Endothelial cell of umbilical vein (primary cell): Measurements from ENCODE around the gene SEMA3G. TPM values are rescaled to one million over a fixed set of nuclear protein-coding genes. Genes with fewer than 3 reads are reported as not detected.

Source experiments
- BruUV-seq: library from RNA; stranded (reverse); fragments of 400-500 nt; replicated peaks from 2 replicates; lab custom pipeline; 2021; lab: Mats Ljungman, UMichigan
- CTCF ChIA-PET: fragments of 300-600, 350-600 bp; sonication (Branson Sonifier 250); formaldehyde crosslinking; loops from one replicate; lab custom pipeline; 2021; ENCODE audit warnings: antibody characterized with exemption, inconsistent platforms; lab: Charles Lee
- POLR2A ChIA-PET: fragments of 300-600, 350-600 bp; sonication (Branson Sonifier 250); formaldehyde crosslinking; loops from one replicate; lab custom pipeline; 2021; ENCODE audit warnings: antibody characterized with exemption, inconsistent platforms; lab: Charles Lee
- DNase-seq: peaks from one replicate; pipeline ENCODE4 v3.0.0-alpha.2; 2011; ENCODE audit warnings: low read depth, low spot score
- FAIRE-seq: peaks from 2 replicates; lab custom pipeline; 2011; peaks lifted over from hg19 to GRCh38; lab: Jason Lieb, UNC
- H2AFZ ChIP-seq: 2 replicates; pipeline ENCODE4 v1.6.0; 2012; ENCODE audit warnings: low read depth, low read length, control low read depth, inconsistent platforms
- H3K27ac ChIP-seq: 2 replicates; pipeline ENCODE4 v1.5.1; 2011; ENCODE audit warnings: low read depth, mild to moderate bottlenecking, control low read depth, low read length, moderate library complexity; ENCODE audit not compliant: insufficient read depth
- H3K27me3 ChIP-seq, 2 experiments: 2 replicates each; pipeline versions ENCODE4 v1.6.0 to v1.6.1; 2011; ENCODE audit warnings: low read length in 2 of 2, mixed read lengths in 1 of 2; ENCODE audit not compliant: control insufficient read depth in 2 of 2, insufficient read depth in 2 of 2
- H3K36me3 ChIP-seq, 2 experiments: 2 replicates in 1 of 2; 3 replicates in 1 of 2; pipeline ENCODE4 v1.5.1; 2011; ENCODE audit warnings: low read length in 2 of 2, mild to moderate bottlenecking in 1 of 2, moderate library complexity in 1 of 2; ENCODE audit not compliant: control insufficient read depth in 2 of 2, insufficient read depth in 2 of 2; ENCODE audit errors: extremely low read depth in 1 of 2
- H3K4me1 ChIP-seq: 3 replicates; pipeline ENCODE4 v1.5.1; 2011; ENCODE audit warnings: mild to moderate bottlenecking, low read length; ENCODE audit not compliant: control insufficient read depth, insufficient read depth; ENCODE audit errors: extremely low read depth
- H3K4me2 ChIP-seq: 2 replicates; pipeline ENCODE4 v1.6.1; 2011; ENCODE audit warnings: low read length, control low read depth, mixed read lengths; ENCODE audit not compliant: insufficient read depth
- H3K4me3 ChIP-seq, 3 experiments: fragments of 200-600 bp in 1 of 3; sonication (generic), shearing (Covaris generic) in 1 of 3; replicated peaks in 1 of 3; 2 replicates each; pipeline ENCODE4 v1.5.1; 2011 to 2016; ENCODE audit warnings: control low read depth in 3 of 3, low read length in 3 of 3, mild to moderate bottlenecking in 2 of 3, inconsistent platforms in 1 of 3, low read depth in 1 of 3, moderate library complexity in 1 of 3; ENCODE audit not compliant: insufficient read depth in 1 of 3
- H3K79me2 ChIP-seq: 2 replicates; pipeline ENCODE4 v1.6.0; 2012; ENCODE audit warnings: low read length, inconsistent platforms; ENCODE audit not compliant: control insufficient read depth, insufficient read depth
- H3K9ac ChIP-seq: replicated peaks from 2 replicates; pipeline ENCODE3; 2011; ENCODE audit warnings: low read length, control low read depth; ENCODE audit not compliant: insufficient read depth; ENCODE audit errors: extremely low read depth
- H3K9me1 ChIP-seq: replicated peaks from 3 replicates; pipeline ENCODE4 v1.6.0; 2011; ENCODE audit warnings: mild to moderate bottlenecking, low read length; ENCODE audit not compliant: control insufficient read depth, insufficient read depth; ENCODE audit errors: extremely low read depth
- H3K9me3 ChIP-seq: replicated peaks from 2 replicates; pipeline ENCODE4 v1.5.1; 2012; ENCODE audit warnings: low read length, inconsistent platforms; ENCODE audit not compliant: control insufficient read depth, insufficient read depth
- H4K20me1 ChIP-seq: replicated peaks from 2 replicates; pipeline ENCODE3; 2011; ENCODE audit warnings: mild to moderate bottlenecking, low read length; ENCODE audit not compliant: control insufficient read depth, insufficient read depth; ENCODE audit errors: extremely low read depth
- CTCF ChIP-seq, 2 donors: IDR thresholded peaks; 1 replicate in 1 of 2; 2 replicates in 1 of 2; pipeline ENCODE4 v1.5.1; 2011; ENCODE audit warnings: low read length in 2 of 2, mild to moderate bottlenecking in 2 of 2, moderate library complexity in 2 of 2, control low read depth in 1 of 2, inconsistent platforms in 1 of 2, low read depth in 1 of 2; ENCODE audit not compliant: insufficient read depth in 1 of 2; ENCODE audit errors: extremely low read depth in 1 of 2
- EZH2 ChIP-seq: IDR thresholded peaks from 2 replicates; pipeline ENCODE4 v1.6.1; 2012; ENCODE audit warnings: borderline replicate concordance, low read depth, mild to moderate bottlenecking, moderate library complexity, low read length, inconsistent platforms; ENCODE audit not compliant: severe bottlenecking
- FOS ChIP-seq: IDR thresholded peaks from 2 replicates; pipeline ENCODE4 v1.6.1; 2011; ENCODE audit warnings: mild to moderate bottlenecking, low read length, moderate library complexity, borderline replicate concordance; ENCODE audit not compliant: insufficient read depth
- GATA2 ChIP-seq: IDR thresholded peaks from 2 replicates; pipeline ENCODE4 v1.7.0; 2011; ENCODE audit warnings: low read depth, mild to moderate bottlenecking, moderate library complexity, mixed read lengths, low read length; ENCODE audit not compliant: insufficient read length, insufficient read depth
- JUN ChIP-seq: IDR thresholded peaks from 2 replicates; pipeline ENCODE4 v1.6.1; 2011; ENCODE audit warnings: borderline replicate concordance, low read depth; ENCODE audit not compliant: insufficient read length, insufficient read depth
- MAX ChIP-seq: IDR thresholded peaks from 2 replicates; pipeline ENCODE4 v1.6.1; 2011; ENCODE audit not compliant: insufficient read depth, insufficient read length
- MYC ChIP-seq: IDR thresholded peaks from one replicate; pipeline ENCODE4 v1.6.1; 2011; ENCODE audit warnings: mild to moderate bottlenecking, low read depth, low read length
- POLR2A ChIP-seq: IDR thresholded peaks from 2 replicates; pipeline ENCODE4 v1.6.1; 2012; ENCODE audit warnings: low read depth, mild to moderate bottlenecking, control low read depth, low read length
- POLR2AphosphoS5 ChIP-seq: IDR thresholded peaks from 2 replicates; pipeline ENCODE4 v1.6.1; 2012; ENCODE audit warnings: low read depth, mild to moderate bottlenecking, control low read depth, low read length, moderate library complexity; ENCODE audit not compliant: insufficient read depth
- dilution Hi-C: fragments of 300-500 bp; cut with MboI; formaldehyde crosslinking; loops from one replicate; pipeline ENCODE4 v1.15.0; 2019; ENCODE audit warnings: low sequenced_read_pairs; ENCODE audit not compliant: extremely low pct_ligation_motif_present
- intact Hi-C: fragments of 100-400 bp; cut with micrococcal nuclease; formaldehyde crosslinking; loops from one replicate; pipeline ENCODE4 v1.10.0; 2022
- polyA plus RNA-seq, 4 experiments: library from polyadenylated mRNA; depleted of rRNA in 3 of 4; stranded (reverse) in 3 of 4; unstranded in 1 of 4; fragments of >200 nt; gene quantifications; 2 replicates each; pipeline versions ENCODE4 v1.2.1 to v1.2.3, GENCODE V29; 2011 to 2012; ENCODE audit warnings: missing spikeins in 1 of 4
- total RNA-seq: library from RNA; stranded (reverse); gene quantifications from 2 replicates; pipeline ENCODE4 v1.2.3, GENCODE V29; 2021

The SEMA3G gene
- total and polyA plus RNA-seq, 2 donors (not counting 3 experiments of a cell fraction or from before 2014, with no cell fraction given): 22.6 to 27.9 TPM

GRCh38 chr3:52458031-52458760 lies 13.3 kb upstream of the SEMA3G start:
- dilution Hi-C loops (no loop called here), intact Hi-C loops (loop anchor here (5.0 kb wide), 1 partner anchor 39 kb away; the partner anchor contains the start of gene STAB1)
- Histone ChIP-seq H2AFZ (no peak overlapping the region), H3K36me3 (peaks cover 23 to 25% of the 10 kb centered on the region in 2 experiments), H3K79me2 (peaks cover 51% of the 10 kb centered on the region), H4K20me1 (no peaks in the 10 kb centered on the region), H3K4me3 (no peak overlapping the region), H3K4me2 (no peak overlapping the region), H3K9me3 (no peaks in the 10 kb centered on the region), H3K4me1 (peaks cover 17% of the 10 kb centered on the region), H3K9me1 (no peaks in the 10 kb centered on the region), H3K9ac (no peak overlapping the region), H3K27ac (no peak overlapping the region), H3K27me3 (no peaks in the 10 kb centered on the region)
- DNase-seq (no peak), FAIRE-seq (no peak)
- no TSS peak for BruUV-seq
- TF ChIP-seq EZH2: no peak
- no peak for TF ChIP-seq POLR2AphosphoS5
- TF ChIP-seq GATA2: no peak
- TF ChIP-seq FOS: no peak
- no peak for TF ChIP-seq MYC
- TF ChIP-seq POLR2A: no peak
- no peak for TF ChIP-seq MAX
- no peak for TF ChIP-seq CTCF (IDR thresholded peaks at IDR 0.05; ENCODE audit: extremely low read depth in 1 of 2, insufficient read depth in 1 of 2, low read depth in 1 of 2, low read length in 2 of 2)
- no peak for TF ChIP-seq JUN
- ChIA-PET CTCF (interaction anchor here (1.2 to 1.4 kb wide), 2 partner anchors 10 to 46 kb away, joined by 4 to 7 read pairs; no protein-coding TSS in a partner anchor), POLR2A (no interaction called here)
